DMS114 treated with DMSO at 0.1 percent for 48 hours (cell line): Measurements from ENCODE around the gene WFDC5.
"Not testable (repeated sequence)": the region's sequence is repeated elsewhere in the genome, so short reads cannot be mapped to it uniquely, and the experiment has no call there.

Experiments used
- DNase-seq: peaks from one replicate; lab custom pipeline; 2025; ENCODE audit not compliant: unreplicated experiment; lab: John Stamatoyannopoulos, UW

The WFDC5 gene

GRCh38 chr20:45090481-45090880 lies 24.5 kb downstream of the WFDC5 start:
- DNase-seq, result no peak

- DNase-seq, result no peak
Observed at GRCh38 chr20:45088247-45088646, 26.7 kb downstream of the WFDC5 start.

- DNase-seq, result no peak
Observed at GRCh38 chr20:45087814-45088213, 27.2 kb downstream of the WFDC5 start.

GRCh38 chr20:45087097-45087790 lies 27.7 kb downstream of the WFDC5 start:
- no peak for DNase-seq

- DNase-seq, result no peak
Observed at GRCh38 chr20:45085867-45086266, 29.1 kb downstream of the WFDC5 start.

GRCh38 chr20:45085289-45085688 lies 29.7 kb downstream of the WFDC5 start:
- no peak for DNase-seq

- no peak for DNase-seq
Observed at GRCh38 chr20:45083127-45083526, 31.8 kb downstream of the WFDC5 start.

- no peak for DNase-seq
Observed at GRCh38 chr20:45082468-45082867, 32.5 kb downstream of the WFDC5 start.

GRCh38 chr20:45080867-45081624 lies 33.9 kb downstream of the WFDC5 start:
- peak; percentile 13 for DNase-seq

GRCh38 chr20:45077559-45077958 lies 37.4 kb downstream of the WFDC5 start:
- no peak for DNase-seq

GRCh38 chr20:45073221-45073620 lies 41.8 kb downstream of the WFDC5 start:
- DNase-seq, result no peak

GRCh38 chr20:45072066-45072465 lies 42.9 kb downstream of the WFDC5 start:
- DNase-seq, result no peak

GRCh38 chr20:45070932-45071632 lies 43.9 kb downstream of the WFDC5 start:
- DNase-seq, result no peak

GRCh38 chr20:45069261-45069660 lies 45.7 kb downstream of the WFDC5 start:
- no peak for DNase-seq

- DNase-seq, result no peak
Observed at GRCh38 chr20:45067558-45067957, 47.4 kb downstream of the WFDC5 start.

GRCh38 chr20:45067087-45067486 lies 47.9 kb downstream of the WFDC5 start:
- DNase-seq, result no peak

- no peak for DNase-seq
Observed at GRCh38 chr20:45066372-45066771, 48.6 kb downstream of the WFDC5 start.

GRCh38 chr20:45064812-45065211 lies 50.2 kb downstream of the WFDC5 start:
- DNase-seq, result no peak

GRCh38 chr20:45063107-45063506 lies 51.9 kb downstream of the WFDC5 start:
- not testable (repeated sequence) for DNase-seq

- no peak for DNase-seq
Observed at GRCh38 chr20:45061244-45061643, 53.7 kb downstream of the WFDC5 start.

- no peak for DNase-seq
Observed at GRCh38 chr20:45060294-45060693, 54.7 kb downstream of the WFDC5 start.
